NCI-H1048 (cell line): ENCODE data around the gene SLC25A21.
"Not testable (repeated sequence)": the region's sequence is repeated elsewhere in the genome, so short reads cannot be mapped to it uniquely, and the experiment has no call there.

Source experiments
- DNase-seq: peaks from one replicate; lab custom pipeline; 2025; lab: John Stamatoyannopoulos, UW

The SLC25A21 gene

GRCh38 chr14:37172024-37172869 lies at the start of gene SLC25A21:
TSS of gene SLC25A21 (minus strand) at chr14:37172606.
- DNase-seq = peak; percentile 53

- no peak for DNase-seq
Measured at GRCh38 chr14:37221073-37221472, 48.7 kb upstream of the SLC25A21 start.

- DNase-seq = no peak
Measured at GRCh38 chr14:37215345-37215744, 42.9 kb upstream of the SLC25A21 start.

- DNase-seq = no peak
Measured at GRCh38 chr14:37213016-37213415, 40.6 kb upstream of the SLC25A21 start.

- no peak for DNase-seq
Measured at GRCh38 chr14:37210448-37210847, 38.0 kb upstream of the SLC25A21 start.

- DNase-seq = not testable (repeated sequence)
Measured at GRCh38 chr14:37209617-37210016, 37.2 kb upstream of the SLC25A21 start.

GRCh38 chr14:37205623-37206605 lies 33.5 kb upstream of the SLC25A21 start:
- DNase-seq = not testable (repeated sequence)

GRCh38 chr14:37203423-37203822 lies 31.0 kb upstream of the SLC25A21 start:
- no peak for DNase-seq

GRCh38 chr14:37202812-37203211 lies 30.4 kb upstream of the SLC25A21 start:
- DNase-seq = no peak

- no peak for DNase-seq
Measured at GRCh38 chr14:37202265-37202664, 29.9 kb upstream of the SLC25A21 start.

GRCh38 chr14:37201724-37202123 lies 29.3 kb upstream of the SLC25A21 start:
- DNase-seq = no peak

- DNase-seq = no peak
Measured at GRCh38 chr14:37198907-37199306, 26.5 kb upstream of the SLC25A21 start.

GRCh38 chr14:37198273-37198598 lies 25.8 kb upstream of the SLC25A21 start:
- DNase-seq = no peak

GRCh38 chr14:37197421-37198272 lies 25.2 kb upstream of the SLC25A21 start, which contains the start of gene MIPOL1:
TSS of gene MIPOL1 (plus strand) at chr14:37197937. CDS start at chr14:37247889, 49,952 bp downstream.
- DNase-seq = peak; percentile 57

- no peak for DNase-seq
Measured at GRCh38 chr14:37196604-37197420, 24.4 kb upstream of the SLC25A21 start.

GRCh38 chr14:37195327-37195726 lies 22.9 kb upstream of the SLC25A21 start:
- no peak for DNase-seq

- DNase-seq = no peak
Measured at GRCh38 chr14:37194698-37195097, 22.3 kb upstream of the SLC25A21 start.

- DNase-seq = not testable (repeated sequence)
Measured at GRCh38 chr14:37189733-37190132, 17.3 kb upstream of the SLC25A21 start.

GRCh38 chr14:37187840-37188577 lies 15.6 kb upstream of the SLC25A21 start:
- not testable (repeated sequence) for DNase-seq

GRCh38 chr14:37187294-37187693 lies 14.9 kb upstream of the SLC25A21 start:
- DNase-seq = no peak
